Measurements from ENCODE around the gene CEMIP2. TPM values are rescaled to one million over a fixed set of nuclear protein-coding genes. Genes with fewer than 3 reads are reported as not detected.

The CEMIP2 gene
- total RNA-seq, 1 donor from 2014 or later: 10.1 TPM

DNA sequence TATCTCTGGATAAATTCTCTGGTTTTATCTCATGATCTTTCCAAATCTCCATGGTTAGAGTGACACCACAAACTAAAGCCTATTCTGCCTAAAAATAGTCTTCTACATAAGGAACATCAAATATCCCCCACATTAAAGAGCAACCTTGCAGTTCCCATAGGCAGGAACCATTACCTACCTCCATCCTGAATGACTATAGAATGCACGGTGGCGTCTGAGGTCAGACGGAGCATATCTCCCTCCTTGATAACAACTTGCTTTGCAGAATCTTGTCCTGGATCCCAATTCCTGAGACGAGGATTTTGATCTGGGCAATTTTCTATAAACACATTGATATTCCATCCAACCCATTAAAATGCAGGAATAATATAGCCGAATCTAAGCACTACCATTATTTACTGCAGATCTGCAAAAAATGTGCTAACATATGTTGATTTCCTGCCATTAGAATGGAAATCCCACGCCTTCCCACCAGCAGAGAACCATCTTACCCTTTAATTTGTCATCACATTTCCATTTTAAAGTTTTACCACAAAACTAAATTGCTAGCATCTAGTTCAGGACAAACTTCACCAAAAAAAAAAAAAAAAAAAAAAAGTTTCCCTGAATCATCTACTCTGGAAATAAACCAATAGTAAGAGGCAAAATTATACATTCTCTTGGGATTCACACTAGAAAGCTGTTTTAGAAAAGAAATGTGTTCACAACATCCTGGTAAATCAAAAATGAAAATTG lies 22.1 kb downstream of the CEMIP2 start:
- no peak for ATAC-seq

GRCh38 chr9:71744754-71745521 lies 23.4 kb downstream of the CEMIP2 start:
- no peak for ATAC-seq

DNA sequence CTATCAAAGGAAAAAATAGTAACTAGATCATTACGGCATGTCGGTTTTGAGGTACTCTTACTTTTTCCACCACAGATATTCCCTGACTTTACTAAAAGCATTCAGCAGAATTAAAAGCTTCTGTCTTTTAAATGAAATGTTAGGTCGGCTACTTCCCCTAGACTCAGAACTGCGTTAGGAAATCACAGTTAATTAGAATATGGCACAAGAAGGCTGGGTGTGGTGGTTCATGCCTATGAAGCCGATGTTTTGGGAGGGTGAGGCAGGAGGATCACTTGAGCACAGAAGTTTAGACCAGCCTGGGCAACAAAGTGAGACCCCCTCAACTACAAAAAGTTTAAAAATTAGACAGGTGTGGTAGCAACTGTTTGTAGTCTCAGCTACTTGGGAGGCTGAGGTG lies 24.4 kb downstream of the CEMIP2 start:
- no peak for ATAC-seq

DNA sequence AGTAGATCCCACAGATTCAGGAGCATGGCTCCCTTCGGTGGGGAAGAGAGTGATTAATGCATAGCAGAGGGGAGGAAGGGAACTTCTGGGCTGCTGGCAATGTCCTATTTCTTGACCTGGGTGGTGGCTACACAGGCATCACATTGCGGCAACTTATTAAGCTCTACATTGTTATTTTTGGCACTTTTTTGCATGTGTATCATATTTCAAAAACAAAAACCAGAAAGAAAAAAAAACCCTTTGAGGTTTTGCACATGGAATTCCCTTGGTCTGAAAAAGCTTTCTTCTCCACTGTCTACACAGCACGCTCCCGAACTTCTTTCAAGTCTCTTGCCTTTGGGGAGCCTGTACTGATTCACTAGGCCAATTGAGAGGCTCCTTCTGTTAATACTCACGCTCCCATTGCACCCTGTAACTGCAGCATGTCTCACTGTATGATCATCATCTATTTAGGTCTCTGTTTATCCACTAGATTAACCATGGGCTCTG lies 25.1 kb downstream of the CEMIP2 start:
- ATAC-seq: no peak

DNA sequence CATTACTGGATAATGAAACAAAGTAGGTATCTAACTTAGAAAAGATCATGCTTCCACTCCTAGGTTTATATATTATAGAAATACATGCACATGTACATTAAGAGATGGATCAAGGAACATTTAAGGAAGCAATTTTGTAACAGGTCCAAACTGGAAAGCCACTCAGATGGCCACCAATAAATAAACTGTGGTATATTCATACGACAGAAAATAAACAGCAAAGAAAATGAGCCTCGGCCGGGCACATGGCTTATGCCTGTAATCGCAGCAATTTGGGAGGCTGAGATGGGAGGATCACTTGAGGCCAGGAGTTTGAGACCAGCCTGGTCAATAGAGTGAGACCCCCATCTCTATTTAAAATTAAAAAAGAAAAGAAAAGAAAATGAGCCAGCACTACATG lies 25.6 kb downstream of the CEMIP2 start:
- no peak for ATAC-seq

GRCh38 chr9:71741926-71742648 lies 26.2 kb downstream of the CEMIP2 start:
- ATAC-seq: no peak

DNA sequence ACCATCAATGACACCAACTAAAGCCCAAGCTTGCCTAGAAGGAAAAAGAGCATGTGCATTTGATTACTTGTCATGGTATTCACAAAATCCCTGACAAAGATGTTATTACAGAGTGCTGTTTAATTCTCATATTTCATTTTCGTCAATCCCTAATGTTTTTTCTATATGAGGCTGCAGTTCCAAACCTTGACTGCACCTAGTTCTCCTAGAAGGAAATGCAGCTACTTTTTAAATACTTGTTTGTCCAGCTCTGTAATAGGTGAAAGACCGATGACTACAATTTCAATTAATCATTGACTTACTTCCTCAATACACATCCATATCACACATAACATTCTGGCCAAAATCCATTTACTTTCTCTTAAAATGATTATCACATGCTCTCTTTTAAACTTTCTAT lies 28.1 kb downstream of the CEMIP2 start:
- peak; percentile 72 for ATAC-seq

GRCh38 chr9:71737455-71737854 lies 30.9 kb downstream of the CEMIP2 start:
- peak; percentile 70 for ATAC-seq

GRCh38 chr9:71736236-71736635 lies 32.1 kb downstream of the CEMIP2 start:
- ATAC-seq: no peak

DNA sequence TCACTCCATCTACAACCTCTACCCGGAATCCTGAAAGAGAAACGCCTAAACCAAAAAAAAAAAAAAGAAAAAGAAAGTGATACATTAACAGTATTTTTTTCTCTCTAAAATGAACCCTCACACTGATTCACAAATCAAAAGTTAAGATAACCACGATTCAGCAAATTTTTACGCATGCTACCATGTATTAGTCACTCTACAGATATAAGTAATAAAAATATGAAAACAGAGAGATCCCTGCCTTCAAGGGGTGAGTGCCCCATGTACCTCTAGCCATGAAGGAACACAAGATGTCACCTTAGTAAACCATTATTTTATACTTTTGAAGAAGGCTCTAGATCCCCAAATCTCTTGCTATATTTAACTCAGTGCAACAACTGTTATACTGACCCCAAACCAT lies 33.4 kb downstream of the CEMIP2 start:
- ATAC-seq: no peak

- ATAC-seq: no peak
These were observed 35.1 kb downstream of the CEMIP2 start for GRCh38 chr9:71733176-71733575.

DNA sequence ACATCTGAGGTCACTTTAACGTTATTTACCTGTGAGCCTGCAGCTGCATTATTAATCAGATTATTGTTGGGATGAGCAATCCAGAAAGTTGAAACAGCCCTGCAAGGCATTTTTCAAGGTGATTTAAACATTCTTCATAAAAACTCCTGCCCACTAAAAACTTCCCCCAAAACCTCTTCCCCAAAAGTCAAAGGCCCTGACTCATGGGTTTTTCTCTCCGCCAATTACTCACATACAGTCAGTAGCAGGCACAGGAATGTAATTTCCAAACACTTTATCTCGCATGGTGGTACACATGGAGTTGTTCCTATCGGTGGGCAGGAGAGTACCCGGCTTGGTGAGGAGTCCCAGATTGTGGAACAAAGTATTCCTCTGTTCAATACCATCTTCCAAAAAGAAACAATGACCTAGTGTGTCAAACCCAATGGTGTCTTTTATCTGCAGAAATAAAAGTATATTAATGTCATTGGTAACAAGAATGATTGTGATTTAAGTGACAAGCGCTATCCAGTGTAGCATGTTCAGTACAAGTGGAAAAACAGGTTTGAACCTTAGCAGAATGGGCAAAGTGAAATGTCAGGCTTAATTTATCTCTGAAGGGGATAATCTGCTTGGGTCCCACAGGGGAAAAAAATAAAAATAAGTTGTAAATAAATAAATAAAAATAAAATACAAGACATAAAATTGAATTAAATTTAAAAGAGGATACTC lies 38.3 kb downstream of the CEMIP2 start:
- ATAC-seq: no peak

DNA sequence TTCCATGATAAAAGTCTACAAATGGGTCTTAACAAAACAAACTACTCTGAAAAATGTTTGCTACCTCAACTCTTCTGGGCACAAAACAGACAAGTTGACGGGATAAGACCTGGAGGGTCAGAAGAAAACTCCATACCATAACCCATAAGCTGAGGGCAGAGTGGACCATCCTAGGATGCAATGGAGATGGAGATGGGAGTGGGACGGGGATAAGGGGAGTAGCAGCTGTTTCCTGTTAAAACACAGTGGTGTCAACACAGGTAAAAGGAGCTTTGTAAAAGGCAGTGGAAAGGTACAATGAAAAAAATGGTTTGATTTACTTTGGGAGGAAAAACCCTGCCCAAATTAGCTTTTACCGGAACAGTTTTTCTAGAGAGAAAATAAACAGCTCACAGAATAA lies 41.6 kb downstream of the CEMIP2 start:
- ATAC-seq: no peak

- ATAC-seq: peak; percentile 84
These were observed 42.5 kb downstream of the CEMIP2 start for GRCh38 chr9:71725590-71726338.

DNA sequence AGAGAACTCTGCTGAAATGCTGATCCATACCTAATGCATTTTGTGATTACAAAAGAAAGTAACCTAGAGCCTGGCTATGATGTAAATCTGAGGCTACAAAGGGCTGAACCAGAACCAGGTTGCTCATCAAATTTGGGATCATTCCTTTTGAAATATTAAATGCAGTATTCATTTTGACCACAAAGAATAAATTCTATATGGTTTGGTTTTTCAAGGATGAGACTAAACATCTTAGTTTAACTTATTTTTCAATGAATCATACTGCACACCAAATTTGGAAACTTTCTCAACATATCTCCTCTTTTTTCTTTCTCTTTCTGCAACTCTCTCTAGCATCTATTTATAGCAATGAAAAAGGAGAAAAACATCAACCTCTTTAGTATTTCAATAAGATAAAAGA lies 46.5 kb downstream of the CEMIP2 start:
- no peak for ATAC-seq

GRCh38 chr9:71719562-71719961 lies 48.8 kb downstream of the CEMIP2 start:
- peak; percentile 76 for ATAC-seq

DNA sequence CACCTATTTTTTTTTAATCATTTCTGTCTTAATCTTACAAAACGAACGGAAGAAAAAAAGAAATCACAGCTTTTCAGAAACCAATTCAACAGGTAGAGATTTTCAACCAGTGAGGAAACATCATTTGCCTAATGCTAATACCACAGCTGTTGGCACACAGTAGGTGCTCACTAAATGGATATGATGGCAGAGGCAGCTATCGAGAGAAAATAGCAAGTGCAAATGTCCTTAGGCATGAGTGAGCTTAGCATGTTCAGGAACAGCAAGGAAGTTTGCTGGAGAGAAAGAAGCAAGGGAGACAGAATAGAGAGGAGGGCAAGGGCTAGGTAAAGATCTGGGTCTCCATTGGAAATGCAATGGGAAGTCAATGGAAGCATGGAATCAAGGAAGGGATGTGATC lies 49.2 kb downstream of the CEMIP2 start:
- no peak for ATAC-seq

DNA sequence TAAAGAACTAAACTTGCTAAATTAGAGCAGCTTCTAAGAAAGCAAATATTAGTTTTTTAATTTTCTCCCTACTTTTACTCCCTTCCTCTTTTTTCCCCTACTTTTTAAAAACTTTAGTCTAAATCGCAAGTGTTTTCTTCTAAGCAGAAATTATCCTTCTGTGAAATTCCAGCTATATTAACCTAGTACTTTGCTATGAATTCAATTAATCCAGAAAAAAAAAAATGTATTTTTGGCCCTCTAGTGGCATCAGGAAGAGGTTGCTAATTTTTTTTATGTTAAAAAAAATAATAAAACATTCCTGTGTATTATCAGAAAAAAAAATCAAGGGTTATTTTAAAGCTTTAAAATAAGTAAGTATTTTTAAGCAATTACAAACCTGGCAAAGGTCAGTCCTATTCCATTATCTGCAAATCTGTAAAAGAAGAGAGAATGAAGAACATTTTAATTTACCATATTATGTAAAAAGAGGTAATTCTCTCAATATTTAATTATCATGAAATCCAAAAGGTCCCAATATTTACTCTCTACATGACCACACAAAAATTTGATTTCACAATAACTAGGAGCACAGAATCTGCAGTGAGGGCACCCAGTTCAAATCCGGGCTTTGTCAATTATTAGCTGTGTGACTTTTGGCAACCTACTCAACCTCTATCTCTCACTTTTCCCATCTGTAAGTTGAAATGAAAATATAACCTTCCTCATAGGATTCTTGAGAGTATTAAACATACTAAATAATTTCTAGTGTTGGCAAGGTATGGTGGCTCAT lies 52.0 kb downstream of the CEMIP2 start:
- no peak for ATAC-seq

GRCh38 chr9:71710856-71711255 lies 57.5 kb downstream of the CEMIP2 start:
- no peak for ATAC-seq

- ATAC-seq: no peak
These were observed 58.1 kb downstream of the CEMIP2 start for GRCh38 chr9:71710201-71710600.

DNA sequence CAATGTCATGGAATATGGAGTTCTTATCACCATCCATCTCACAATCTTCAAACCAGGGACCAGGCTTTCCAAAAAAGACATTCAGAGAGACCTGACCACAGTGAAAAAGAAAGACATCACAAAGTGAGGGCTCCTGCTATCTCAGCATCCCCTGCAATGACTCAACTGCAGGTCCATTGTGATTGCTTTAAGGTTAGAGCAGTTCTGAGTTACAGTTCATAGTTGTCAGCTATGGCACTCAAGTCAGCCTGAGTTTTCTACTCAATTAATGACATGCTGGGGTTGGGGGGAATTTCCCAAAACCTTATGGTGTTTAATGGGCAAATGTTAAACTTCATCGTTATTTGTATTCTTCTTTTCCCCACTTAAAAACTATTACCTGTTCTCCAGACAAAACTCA lies 58.9 kb downstream of the CEMIP2 start:
- ATAC-seq: no peak

Measured in esophagus mucosa (tissue), 1 donor.